ENCODE results near the gene WDR76. TPM values are rescaled to one million over a fixed set of nuclear protein-coding genes. Genes with fewer than 3 reads are reported as not detected.
A peak's percentile ranks its signal among the peaks of the same experiment; 100 is the strongest.
"Not testable (repeated sequence)": the region's sequence is repeated elsewhere in the genome, so short reads cannot be mapped to it uniquely, and the experiment has no call there.

WDR76 gene
- polyA plus RNA-seq (2013, experiment 1 of 2; ENCODE audit: insufficient read length): 10.8 TPM
- 11.0 TPM for polyA plus RNA-seq (2013, experiment 2 of 2; ENCODE audit: insufficient read length)

DNA sequence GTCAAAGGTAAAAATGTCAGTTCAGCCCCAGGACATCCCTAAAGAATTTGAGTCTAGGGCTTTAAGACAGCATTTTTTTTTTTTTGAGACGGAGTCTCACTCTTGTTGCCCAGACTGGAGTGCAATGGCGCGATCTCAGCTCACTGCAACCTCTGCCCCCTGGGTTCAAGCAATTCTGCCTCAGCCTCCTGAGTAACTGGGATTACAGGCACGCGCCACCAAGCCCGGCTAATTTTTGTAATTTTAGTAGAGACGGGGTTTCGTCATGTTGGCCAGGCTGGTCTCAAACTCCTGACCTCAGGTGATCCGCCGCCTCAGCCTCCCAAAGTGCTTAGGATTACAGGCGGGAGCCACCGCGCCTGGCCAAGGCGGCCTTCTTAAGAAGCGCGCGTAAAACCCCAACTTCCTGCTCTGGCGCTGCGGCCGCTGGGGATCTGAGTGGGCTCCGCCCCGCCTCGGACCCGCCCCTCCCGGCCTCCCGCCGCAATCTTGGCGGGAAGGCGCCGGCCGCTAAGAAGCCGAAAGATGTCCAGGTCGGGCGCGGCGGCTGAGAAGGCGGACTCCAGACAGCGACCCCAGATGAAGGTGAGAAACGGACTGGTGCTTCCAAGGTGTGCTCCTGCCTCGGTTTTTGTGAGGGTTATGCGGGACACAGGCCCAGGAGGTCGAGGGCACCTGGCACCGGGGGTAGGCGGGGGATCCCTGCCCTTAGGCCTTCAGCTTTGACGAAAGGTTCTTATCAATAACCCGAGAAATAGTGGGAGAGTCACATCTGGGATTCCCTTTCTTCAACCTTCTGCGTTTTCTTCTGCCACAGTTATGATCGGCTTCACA, at the start of gene WDR76:
Gene WDR76 (plus strand): TSS at position 495 of the 834 bp plus-strand sequence. CDS start 31 bp downstream, at position 526.
- peak; percentile 80 for DNase-seq

GRCh38 chr15:43777267-43777914, 49.4 kb upstream of the WDR76 start:
- DNase-seq: peak; percentile 70

GRCh38 chr15:43779016-43779415, 47.8 kb upstream of the WDR76 start:
- DNase-seq: no peak

GRCh38 chr15:43789409-43789808, 37.4 kb upstream of the WDR76 start:
- DNase-seq: no peak

DNA sequence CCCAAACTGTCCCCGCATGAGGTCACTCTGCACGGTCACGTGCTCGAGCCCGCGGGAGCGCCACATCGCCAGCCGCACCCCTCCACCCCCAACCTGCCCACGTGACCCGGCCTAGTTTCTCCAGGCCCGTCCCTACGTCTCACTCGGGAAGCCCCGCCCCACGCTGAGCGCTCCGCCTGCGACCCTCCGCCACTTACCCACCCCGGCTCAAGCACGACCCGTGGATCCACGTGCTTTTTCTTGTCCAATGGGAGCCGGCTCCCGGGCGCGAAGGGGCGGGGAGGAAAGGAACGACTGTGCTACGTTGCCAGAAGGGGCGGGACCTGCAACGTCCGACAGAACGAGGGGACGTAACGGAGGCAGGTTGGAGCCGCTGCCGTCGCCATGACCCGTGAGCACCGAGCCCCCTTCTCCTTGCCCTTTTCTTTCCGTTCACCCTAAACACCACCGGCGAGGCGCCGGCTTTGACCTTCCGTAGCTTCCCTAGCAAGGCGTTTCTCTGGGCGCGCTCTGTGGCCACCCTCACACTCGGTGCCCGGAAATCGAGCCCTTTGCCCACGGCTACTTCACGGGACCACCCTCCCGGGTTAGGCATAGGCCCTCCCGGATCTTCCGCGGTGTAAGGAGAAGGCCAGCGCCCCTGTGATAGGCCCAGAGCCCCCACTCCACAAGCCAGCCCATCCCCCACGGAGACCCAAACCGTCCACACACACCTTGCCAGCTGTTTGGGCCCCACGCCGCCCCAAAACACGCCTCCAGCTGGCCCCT, 34.6 kb upstream of the WDR76 start, which contains the start of gene SERF2:
Gene SERF2 (plus strand): TSS at position 328 of the 768 bp plus-strand sequence. CDS start 57 bp downstream, at position 385.
- peak; percentile 100 for DNase-seq

- peak; percentile 41 for DNase-seq
Measured at GRCh38 chr15:43792761-43793476, 33.9 kb upstream of the WDR76 start.

DNA sequence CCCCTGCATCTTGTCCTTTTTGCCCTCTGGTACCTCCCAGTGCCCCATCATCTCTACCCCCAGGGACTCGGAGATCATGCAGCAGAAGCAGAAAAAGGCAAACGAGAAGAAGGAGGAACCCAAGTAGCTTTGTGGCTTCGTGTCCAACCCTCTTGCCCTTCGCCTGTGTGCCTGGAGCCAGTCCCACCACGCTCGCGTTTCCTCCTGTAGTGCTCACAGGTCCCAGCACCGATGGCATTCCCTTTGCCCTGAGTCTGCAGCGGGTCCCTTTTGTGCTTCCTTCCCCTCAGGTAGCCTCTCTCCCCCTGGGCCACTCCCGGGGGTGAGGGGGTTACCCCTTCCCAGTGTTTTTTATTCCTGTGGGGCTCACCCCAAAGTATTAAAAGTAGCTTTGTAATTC, 33.2 kb upstream of the WDR76 start:
- DNase-seq: no peak

DNA sequence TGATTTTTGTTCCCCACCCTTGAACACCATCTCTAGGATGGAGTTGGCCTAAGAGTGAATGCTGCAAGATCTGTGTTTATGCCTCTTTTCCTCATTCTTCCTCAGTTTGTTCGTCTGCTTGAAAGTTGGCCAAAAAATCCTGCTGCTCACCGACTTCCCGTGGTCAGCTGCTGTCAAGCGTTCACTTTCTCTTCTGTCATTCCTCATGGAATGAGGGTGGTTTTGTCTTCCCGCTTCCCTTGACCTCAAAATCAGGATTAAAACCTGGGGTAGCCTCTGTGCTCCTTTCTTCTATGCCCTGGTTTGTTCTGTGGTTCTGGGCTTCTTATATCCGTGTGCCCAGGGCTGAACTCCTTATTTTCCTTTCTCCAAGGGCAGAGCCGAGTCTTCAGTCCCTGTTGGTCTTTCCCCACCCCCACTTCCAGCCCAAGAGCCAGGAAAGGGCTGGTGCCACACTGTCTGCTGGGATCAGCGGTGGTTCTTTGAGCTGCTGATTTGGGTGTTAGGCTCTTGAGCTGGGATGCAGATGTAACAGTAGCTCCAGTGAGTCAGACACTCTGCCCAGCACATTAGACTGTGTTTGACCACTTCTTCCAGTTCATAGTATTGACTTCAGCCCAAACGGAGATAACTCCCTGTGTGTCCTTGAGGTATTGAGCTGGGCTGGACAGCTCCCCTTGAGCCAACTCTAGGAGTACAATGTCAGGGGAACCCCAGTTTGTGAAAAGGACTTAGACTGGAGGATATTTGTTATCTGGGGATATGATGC, 32.3 kb upstream of the WDR76 start:
- DNase-seq: peak; percentile 61

GRCh38 chr15:43795197-43795596, 31.6 kb upstream of the WDR76 start:
- DNase-seq: no peak

DNA sequence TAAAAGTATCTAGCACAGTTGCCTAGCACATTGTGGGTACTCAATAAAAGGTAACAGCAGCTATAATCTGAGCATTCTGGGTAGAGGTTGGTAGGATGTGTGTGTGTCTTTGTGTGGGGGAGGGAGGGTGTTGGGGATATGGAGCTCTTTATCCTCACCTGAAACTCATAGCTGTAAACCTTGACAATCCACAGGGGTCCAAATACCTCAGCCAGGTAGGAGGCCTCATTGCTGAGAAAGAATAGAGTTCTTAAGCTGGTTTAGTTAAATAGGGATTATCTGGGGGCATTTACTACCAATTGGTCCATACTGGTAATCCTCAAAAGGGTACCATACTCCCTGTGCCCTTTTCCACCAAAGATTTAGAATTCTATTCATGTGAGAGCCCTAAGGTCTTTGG, 30.8 kb upstream of the WDR76 start:
- no peak for DNase-seq

DNA sequence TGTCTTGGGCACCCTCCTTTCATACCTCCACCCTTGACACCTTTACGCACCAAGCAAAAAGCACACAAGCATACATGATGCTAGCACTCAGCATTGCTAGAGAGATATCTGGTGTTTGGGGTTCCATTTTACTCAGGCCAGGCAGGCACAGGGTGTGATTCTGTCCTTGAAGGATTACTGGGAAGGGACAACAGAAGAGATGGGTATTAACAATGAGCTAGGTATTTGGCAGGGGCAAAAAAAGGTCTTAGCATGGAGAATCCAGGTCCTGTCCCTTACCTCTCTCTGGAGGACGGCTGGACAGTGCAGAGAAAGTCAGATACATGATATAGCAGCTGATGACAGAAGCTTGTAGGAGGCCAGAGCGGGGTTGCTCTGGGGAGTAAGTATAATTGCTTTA, 30.2 kb upstream of the WDR76 start:
- DNase-seq: no peak

- DNase-seq: no peak
Measured at GRCh38 chr15:43799209-43799944, 27.4 kb upstream of the WDR76 start.

DNA sequence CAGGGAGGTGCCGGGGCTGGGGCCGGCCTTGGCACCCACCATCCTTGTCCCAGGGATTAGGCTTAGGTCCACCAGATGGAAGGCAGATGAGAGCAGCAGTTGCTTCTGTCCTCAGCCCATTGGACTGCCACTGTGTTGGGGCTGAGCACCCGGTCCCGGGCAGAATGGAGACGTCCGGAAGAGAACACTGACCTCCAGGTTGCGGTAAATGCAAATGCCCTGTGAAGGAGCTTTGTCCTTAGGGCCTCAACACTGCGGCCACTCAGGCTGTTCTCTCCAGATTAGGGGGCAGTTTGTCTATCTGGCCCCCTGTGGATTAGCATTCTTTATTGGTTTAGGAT, 26.9 kb upstream of the WDR76 start, which contains the start of gene SERINC4:
Gene SERINC4 (minus strand): TSS at position 276 of the 341 bp plus-strand sequence. CDS start 234 bp downstream, at position 42.
- no peak for DNase-seq

- DNase-seq: peak; percentile 89
Measured at GRCh38 chr15:43800286-43801141, 26.3 kb upstream of the WDR76 start, which contains the start of gene HYPK. HYPK (plus strand) TSS chr15:43800599; CDS start chr15:43800623, 24 bp downstream.

DNA sequence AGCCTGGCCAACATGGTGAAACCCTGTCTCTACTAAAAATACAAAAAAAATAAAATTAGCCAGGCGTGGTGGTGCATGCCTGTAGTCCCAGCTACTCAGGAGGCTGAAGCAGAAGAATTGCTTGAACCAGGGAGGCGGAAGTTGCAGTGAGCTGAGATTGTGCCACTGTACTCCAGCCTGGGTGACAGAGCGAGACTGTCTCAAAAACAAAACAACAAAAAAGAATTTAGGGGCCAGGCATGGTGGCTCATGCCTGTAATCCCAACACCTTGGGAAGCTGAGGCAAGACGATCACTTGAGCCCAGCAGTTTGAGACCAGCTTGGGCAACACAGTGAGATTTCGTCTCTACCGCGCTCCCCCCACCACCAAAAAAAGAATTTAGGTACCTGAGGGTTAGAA, 24.1 kb upstream of the WDR76 start:
- DNase-seq: not testable (repeated sequence)

DNA sequence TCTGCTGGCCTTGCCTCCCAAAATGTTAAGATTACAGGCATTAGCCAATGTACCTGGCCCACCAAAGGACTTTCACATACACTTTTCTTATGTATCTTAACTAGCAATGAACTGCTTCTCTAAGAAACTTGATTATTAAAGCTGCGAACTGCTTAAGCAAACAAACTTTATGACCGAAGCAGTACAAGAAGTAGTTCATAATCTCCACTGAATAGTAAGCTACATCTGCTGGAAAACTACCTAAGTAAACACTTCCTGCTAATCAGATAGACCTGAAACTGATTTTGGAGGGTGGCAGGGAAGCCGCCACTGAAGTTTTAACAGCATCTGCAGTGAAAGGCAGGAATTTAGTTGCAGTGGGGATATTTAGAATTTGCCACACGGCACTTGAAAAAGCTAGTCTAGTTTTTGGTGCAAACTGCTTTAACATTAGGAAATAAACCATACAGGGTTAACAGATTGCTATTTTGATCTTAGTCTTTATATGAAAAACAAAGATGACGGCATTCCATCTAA, 18.3 kb upstream of the WDR76 start:
- no peak for DNase-seq

- no peak for DNase-seq
Measured at GRCh38 chr15:43808960-43809678, 17.7 kb upstream of the WDR76 start.

DNA sequence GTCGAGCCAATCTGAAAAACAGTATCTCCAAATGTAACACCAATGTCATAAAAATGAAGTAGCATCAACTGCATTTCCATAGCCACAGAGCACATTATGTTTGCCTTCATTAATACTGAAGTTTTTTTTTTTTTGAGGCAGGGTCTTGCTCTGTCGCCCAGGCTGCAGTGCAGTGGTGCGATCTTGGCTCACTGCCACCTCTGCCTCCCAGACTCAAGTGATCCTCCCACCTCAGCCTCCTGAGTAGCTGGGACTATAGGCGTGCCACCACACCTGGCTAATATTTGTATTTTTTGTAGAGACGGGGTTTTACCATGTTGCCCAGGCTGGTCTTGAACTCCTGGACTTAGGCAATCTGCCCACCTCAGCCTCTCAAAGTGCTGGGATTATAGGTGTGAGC, 11.7 kb upstream of the WDR76 start:
- not testable (repeated sequence) for DNase-seq

- no peak for DNase-seq
Measured at GRCh38 chr15:43821505-43821904, 5.3 kb upstream of the WDR76 start.

Measured in fibroblast of skin of scalp (primary cell).